GM04504 (cell line): ENCODE data around the gene DYNLRB2.

Source experiments
- DNase-seq: peaks from one replicate; pipeline ENCODE4 v3.0.0-alpha.2; 2012; ENCODE audit warnings: low read depth

DYNLRB2 gene

GRCh38 chr16:80540516-80541305, at the start of gene DYNLRB2:
Gene DYNLRB2, plus strand, starts transcription at chr16:80540993. Its CDS starts 84 bp downstream, at chr16:80541077.
- DNase-seq: peak; percentile 82

- no peak for DNase-seq
These were observed 40.5 kb upstream of the DYNLRB2 start for GRCh38 chr16:80500116-80500859.

- DNase-seq: no peak
These were observed 39.8 kb upstream of the DYNLRB2 start for GRCh38 chr16:80500961-80501525.

GRCh38 chr16:80503107-80503506, 37.7 kb upstream of the DYNLRB2 start:
- no peak for DNase-seq

GRCh38 chr16:80507538-80507937, 33.3 kb upstream of the DYNLRB2 start:
- DNase-seq: no peak

- no peak for DNase-seq
These were observed 30.9 kb upstream of the DYNLRB2 start for GRCh38 chr16:80509872-80510271.

- DNase-seq: no peak
These were observed 28.8 kb upstream of the DYNLRB2 start for GRCh38 chr16:80511824-80512592.

GRCh38 chr16:80512593-80512853, 28.3 kb upstream of the DYNLRB2 start:
- no peak for DNase-seq

GRCh38 chr16:80515374-80515773, 25.4 kb upstream of the DYNLRB2 start:
- DNase-seq: no peak

- no peak for DNase-seq
These were observed 22.9 kb upstream of the DYNLRB2 start for GRCh38 chr16:80517846-80518245.

GRCh38 chr16:80518436-80518835, 22.4 kb upstream of the DYNLRB2 start:
- DNase-seq: no peak

- no peak for DNase-seq
These were observed 21.6 kb upstream of the DYNLRB2 start for GRCh38 chr16:80519189-80519588.

- no peak for DNase-seq
These were observed 15.4 kb upstream of the DYNLRB2 start for GRCh38 chr16:80525420-80525819.

- peak; percentile 26 for DNase-seq
These were observed 14.3 kb upstream of the DYNLRB2 start for GRCh38 chr16:80526418-80527061.

- no peak for DNase-seq
These were observed 13.5 kb upstream of the DYNLRB2 start for GRCh38 chr16:80527297-80527696.

- no peak for DNase-seq
These were observed 10.3 kb upstream of the DYNLRB2 start for GRCh38 chr16:80530479-80530878.

GRCh38 chr16:80536238-80536637, 4.6 kb upstream of the DYNLRB2 start:
- DNase-seq: no peak

GRCh38 chr16:80541306-80541694, 507 bp downstream of the DYNLRB2 start:
- DNase-seq: no peak

GRCh38 chr16:80543162-80543561, 2.4 kb downstream of the DYNLRB2 start:
- no peak for DNase-seq

- DNase-seq: no peak
These were observed 3.5 kb downstream of the DYNLRB2 start for GRCh38 chr16:80544326-80544725.

GRCh38 chr16:80546249-80546648, 5.5 kb downstream of the DYNLRB2 start:
- no peak for DNase-seq

GRCh38 chr16:80547145-80547544, 6.4 kb downstream of the DYNLRB2 start:
- DNase-seq: no peak
